ENCODE measurements around the gene SCAP. TPM values are rescaled to one million over a fixed set of nuclear protein-coding genes. Genes with fewer than 3 reads are reported as not detected.

SCAP gene
- total and polyA plus RNA-seq, 2 of the 4 experiments (the other 2 are of a cell fraction): 25.3 to 34.6 TPM

- Histone ChIP-seq H3K4me2 (ENCODE audit: low read depth, low read length) (no peak overlapping the region), H3K4ac (ENCODE audit: low read depth, low read length) (no peak overlapping the region), H4K91ac (ENCODE audit: insufficient read depth, low read depth, low read length) (no peak overlapping the region), H2AK9ac (replicated peaks; ENCODE audit: low read depth, low read length, poor library complexity) (peak overlapping the region; percentile 72), H3K23ac (ENCODE audit: low read depth, low read length) (no peak overlapping the region), H3K4me3 (ENCODE audit: insufficient read depth, low read depth, low read length) (no peak overlapping the region), H3K14ac (replicated peaks; ENCODE audit: low read depth, low read length) (no peak overlapping the region), H2BK5ac (ENCODE audit: low read depth, low read length, poor library complexity, severe bottlenecking) (no peak overlapping the region), H3K9me3 (ENCODE audit: control insufficient read depth, insufficient read depth, low read length) (no peaks in the 10 kb centered on the region), H3K18ac (ENCODE audit: low read depth, low read length) (no peak overlapping the region), H4K8ac (ENCODE audit: low read depth in 2 of 2, low read length in 2 of 2) (no peak overlapping the region), H3K27me3 (ENCODE audit: control insufficient read depth, insufficient read depth, low read length) (no peaks in the 10 kb centered on the region), H2BK120ac (ENCODE audit: low read depth, low read length) (no peak overlapping the region), H4K20me1 (ENCODE audit: insufficient read depth, low read length) (peaks cover 23% of the 10 kb centered on the region), H2AFZ (replicated peaks; ENCODE audit: low read length, poor library complexity) (peak overlapping the region; percentile 10), H4K5ac (ENCODE audit: low read depth, low read length) (no peak overlapping the region), H2AK5ac (ENCODE audit: low read depth, low read length) (no peak overlapping the region), H3K56ac (ENCODE audit: extremely low read depth, insufficient read depth, low read length) (no peak overlapping the region), H3K36me3 (ENCODE audit: control insufficient read depth, insufficient read depth, low read length) (peaks cover 66% of the 10 kb centered on the region), H3K9me1 (ENCODE audit: insufficient read depth, low read length) (no peaks in the 10 kb centered on the region), H2BK20ac (ENCODE audit: low read depth, low read length) (no peak overlapping the region), H3K9ac (ENCODE audit: low read depth, low read length) (no peak overlapping the region), H3K27ac (ENCODE audit: insufficient read depth, low read length) (no peak overlapping the region), H2BK15ac (ENCODE audit: low read depth, low read length) (no peak overlapping the region), H3K4me1 (ENCODE audit: control insufficient read depth, insufficient read depth, low read length) (no peaks in the 10 kb centered on the region), H3K79me1 (ENCODE audit: low read depth in 1 of 2, low read length in 2 of 2) (peaks cover 4 to 6% of the 10 kb centered on the region in 2 experiments; a peak in 2 of 4 replicates)
- ATAC-seq (ENCODE audit: low read depth): no peak
- 83% methylated on average over 3 of the region's 9 CpGs; no CpG with 5 or more reads in 1 of the 2 experiments for WGBS, 2 experiments (ENCODE audit: extremely low coverage in 2 of 2, insufficient read length in 1 of 2)
- POLR2A ChIA-PET (ENCODE audit: unreplicated experiment): no interaction called here
- CTCF ChIA-PET: no interaction called here
- in situ Hi-C loops (cut with MboI; ENCODE audit: low sequenced_read_pairs): no loop called here
- TF ChIP-seq SMC3 (IDR thresholded peaks at IDR 0.05; ENCODE audit: low read depth, low read length) (no peak), RCOR1 (IDR thresholded peaks at IDR 0.05; ENCODE audit: insufficient replicate concordance, low read length) (no peak), NFE2L2 (IDR thresholded peaks at IDR 0.05; ENCODE audit: low read depth, low read length) (no peak), RFX5 (IDR thresholded peaks at IDR 0.05; ENCODE audit: low read depth, low read length) (no peak), RAD21 (IDR thresholded peaks at IDR 0.05; ENCODE audit: low read length) (no peak), ELK1 (IDR thresholded peaks at IDR 0.05; ENCODE audit: borderline replicate concordance, low read depth, low read length) (no peak), CHD1 (IDR thresholded peaks at IDR 0.05; ENCODE audit: low read depth, low read length) (no peak), MAFK (IDR thresholded peaks at IDR 0.05; ENCODE audit: low read depth, low read length) (no peak), MXI1 (IDR thresholded peaks at IDR 0.05; ENCODE audit: borderline replicate concordance, low read depth, low read length) (no peak), CEBPB (IDR thresholded peaks at IDR 0.05; ENCODE audit: low read depth, low read length) (no peak), CTCF (conservative IDR thresholded peaks at IDR 0.05; ENCODE audit: low read depth, low read length) (no peak)
- intact Hi-C loops (cut with micrococcal nuclease): no loop called here
- DNase-seq: no peak
- BruUV-seq (replicated peaks): no TSS peak
- dilution Hi-C loops (cut with HindIII; ENCODE audit: low sequenced_read_pairs, unreplicated experiment): no loop called here
Observed at GRCh38 chr3:47416041-47416440, 59.7 kb downstream of the SCAP start.

All from IMR-90 (cell line).